DLD1 (cell line): ENCODE measurements around the gene CC2D2B.
"Not testable (repeated sequence)": the region's sequence is repeated elsewhere in the genome, so short reads cannot be mapped to it uniquely, and the experiment has no call there.

ENCODE experiments used
- in situ Hi-C: cut with HindIII; loops from 2 replicates; pipeline ENCODE4 v1.10.0; 2017; ENCODE audit warnings: low sequenced_read_pairs

CC2D2B gene, protein sequence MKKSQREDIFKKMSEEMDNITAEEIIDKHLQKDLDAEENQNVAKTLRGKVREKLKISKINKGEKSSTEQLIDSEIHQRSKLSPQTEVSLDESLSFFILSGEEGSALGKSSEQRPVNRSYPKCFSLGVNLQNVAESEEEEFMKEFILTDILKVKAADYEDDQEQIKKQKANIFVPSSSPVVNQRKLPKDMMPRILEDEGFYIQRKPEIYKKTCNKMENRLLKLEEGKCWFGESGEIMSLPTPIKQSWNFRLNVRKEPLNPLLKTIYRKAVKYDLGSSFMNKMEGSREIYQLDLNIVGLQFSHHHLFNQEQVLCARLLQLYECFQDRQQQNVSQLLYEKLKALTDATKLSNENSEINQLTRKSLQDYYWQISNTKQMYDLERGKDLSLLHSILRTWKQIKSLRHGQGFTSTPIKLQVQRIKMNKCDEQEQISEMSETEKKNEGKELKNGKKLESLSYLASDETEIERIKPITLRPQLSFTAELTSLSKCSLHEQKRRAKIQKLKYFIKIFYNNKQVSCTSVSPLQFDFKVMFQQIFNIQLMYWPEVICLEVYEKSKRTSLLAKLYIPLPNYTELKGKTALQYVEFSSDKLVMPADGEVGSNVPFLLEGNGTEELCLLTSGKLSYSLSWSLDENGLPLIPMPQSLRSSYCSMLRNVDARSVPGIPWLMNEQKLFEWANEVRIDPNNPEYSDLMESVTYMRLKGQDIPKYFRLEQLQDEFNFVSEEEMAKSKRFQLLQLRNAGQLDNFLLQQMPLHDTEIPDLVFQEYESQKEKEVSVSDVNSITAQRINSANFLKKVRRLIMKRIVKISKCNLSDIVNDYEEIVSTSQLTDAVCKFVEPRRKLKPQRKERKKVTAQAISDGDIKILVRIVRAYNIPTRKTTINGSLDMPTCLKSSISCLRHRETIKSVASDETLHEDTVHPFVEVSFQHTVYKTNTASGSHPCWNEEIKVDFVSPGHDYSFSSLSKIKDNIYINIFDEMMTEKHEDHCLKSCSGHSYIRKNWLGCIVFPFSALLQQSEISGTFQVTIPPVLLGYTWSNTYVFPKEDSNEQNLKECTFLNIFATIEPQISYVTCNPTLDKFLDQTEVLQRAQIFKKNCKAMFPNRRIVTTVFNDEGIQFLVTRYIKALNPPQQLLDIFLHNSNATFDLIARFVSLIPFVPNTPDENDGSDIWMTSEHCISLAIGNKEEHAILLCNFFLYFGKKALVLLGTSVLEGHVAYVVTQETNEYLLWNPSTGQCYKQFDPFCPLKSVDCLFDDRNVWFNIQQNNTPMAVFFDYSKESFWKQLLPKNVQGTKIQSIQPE (N-terminal part only)

GRCh38 chr10:95907456-95908253 is at the start of gene CC2D2B:
Gene CC2D2B (plus strand): TSS chr10:95907975. CDS start chr10:95911324, 3,349 bp downstream.
- in situ Hi-C loops: no loop called here

- in situ Hi-C loops: no loop called here
Measured at GRCh38 chr10:95860166-95860940, 47.4 kb upstream of the CC2D2B start.

GRCh38 chr10:95861386-95861785 is 46.4 kb upstream of the CC2D2B start:
- in situ Hi-C loops: no loop called here

DNA sequence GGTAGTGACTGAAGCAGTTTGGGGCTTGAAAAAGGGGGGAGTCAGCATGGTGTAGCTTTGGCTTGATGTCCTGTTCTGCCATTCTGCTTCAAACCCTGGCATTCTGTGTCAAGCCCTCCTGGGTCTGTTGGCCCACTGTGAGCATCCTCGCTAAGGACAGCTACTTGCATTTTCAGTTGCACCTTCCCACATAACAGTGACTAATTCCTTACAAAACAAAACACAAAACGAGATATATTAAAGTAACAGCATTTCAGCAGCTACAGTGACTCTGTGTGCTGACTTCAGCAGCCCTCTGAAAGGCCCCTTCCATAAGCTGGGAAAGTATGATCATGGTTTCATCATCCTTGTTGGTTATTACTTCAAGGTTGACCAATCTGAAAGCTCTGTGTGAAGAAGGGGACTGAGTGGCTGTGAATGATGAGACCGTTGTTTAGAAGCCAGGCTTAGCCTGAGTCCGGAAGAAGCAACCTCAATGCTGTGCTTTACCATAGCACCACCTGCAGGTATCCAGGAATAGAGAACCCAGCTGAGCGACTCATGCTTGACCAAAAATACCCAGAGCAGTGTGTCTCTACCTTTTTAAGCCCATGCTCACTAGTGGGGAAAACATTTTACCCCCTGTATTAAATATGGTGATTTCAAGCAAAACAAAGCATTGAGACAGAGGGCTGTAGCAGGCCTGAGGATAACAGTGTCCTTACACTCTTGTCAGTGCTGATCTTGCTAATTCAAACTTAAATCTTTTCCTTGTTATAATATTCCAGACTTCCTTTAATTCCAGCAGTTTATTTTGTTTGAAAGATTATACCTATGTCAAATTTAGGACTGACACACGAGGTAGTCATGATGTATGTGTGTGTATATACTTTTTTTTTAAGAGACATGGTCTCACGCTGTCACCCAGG is 42.6 kb upstream of the CC2D2B start:
- in situ Hi-C loops: no loop called here

GRCh38 chr10:95865814-95866466 is 41.8 kb upstream of the CC2D2B start:
- in situ Hi-C loops: no loop called here

GRCh38 chr10:95866467-95866842 is 41.3 kb upstream of the CC2D2B start:
- in situ Hi-C loops: no loop called here

DNA sequence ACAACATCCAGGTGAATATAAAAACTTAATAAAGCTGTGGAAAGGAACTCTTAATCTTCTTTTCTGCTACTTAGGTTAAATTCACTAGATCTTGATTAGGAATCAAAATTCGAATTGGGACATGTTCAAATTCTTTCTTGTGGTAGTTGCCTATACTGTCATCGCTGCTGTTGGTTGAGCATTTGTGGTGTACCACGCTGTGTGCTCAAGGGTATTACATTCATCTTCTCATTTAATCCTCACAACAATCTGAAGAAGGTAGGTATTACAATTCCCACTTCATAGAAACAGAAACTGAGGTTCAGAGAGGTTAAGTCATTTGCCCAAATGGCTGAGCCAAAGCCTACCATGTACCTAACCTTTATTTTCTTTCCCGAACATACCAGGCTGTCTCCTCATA is 39.9 kb upstream of the CC2D2B start:
- in situ Hi-C loops: no loop called here

DNA sequence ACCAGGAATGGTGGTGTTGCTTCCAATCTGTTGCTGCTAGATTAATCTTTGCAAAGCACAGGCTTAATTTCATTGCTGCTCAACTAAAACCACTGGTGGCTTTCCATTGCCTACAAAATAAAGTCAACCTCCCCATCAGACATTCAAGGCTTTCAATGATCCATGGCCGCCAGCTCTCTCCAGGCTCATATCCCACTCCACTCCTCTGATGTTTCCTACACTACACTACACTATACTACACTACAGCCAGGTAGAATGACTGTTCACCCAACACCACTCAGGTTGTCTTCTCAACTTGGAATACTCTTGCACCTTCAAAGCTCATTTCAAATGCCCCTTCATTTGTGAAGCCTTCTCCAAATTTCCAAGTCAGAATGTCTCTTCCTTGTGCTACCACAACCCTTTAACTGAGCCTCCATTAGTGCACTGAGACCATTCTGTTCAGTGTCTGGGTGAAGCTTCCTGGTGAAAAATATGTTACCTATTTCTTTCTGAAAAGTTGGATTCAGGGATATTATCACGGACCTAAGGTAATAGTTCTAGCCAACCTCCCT is 35.5 kb upstream of the CC2D2B start:
- in situ Hi-C loops: no loop called here

GRCh38 chr10:95873139-95873538 is 34.6 kb upstream of the CC2D2B start:
- in situ Hi-C loops: no loop called here

- in situ Hi-C loops: no loop called here
Measured at GRCh38 chr10:95873651-95874050, 34.1 kb upstream of the CC2D2B start.

DNA sequence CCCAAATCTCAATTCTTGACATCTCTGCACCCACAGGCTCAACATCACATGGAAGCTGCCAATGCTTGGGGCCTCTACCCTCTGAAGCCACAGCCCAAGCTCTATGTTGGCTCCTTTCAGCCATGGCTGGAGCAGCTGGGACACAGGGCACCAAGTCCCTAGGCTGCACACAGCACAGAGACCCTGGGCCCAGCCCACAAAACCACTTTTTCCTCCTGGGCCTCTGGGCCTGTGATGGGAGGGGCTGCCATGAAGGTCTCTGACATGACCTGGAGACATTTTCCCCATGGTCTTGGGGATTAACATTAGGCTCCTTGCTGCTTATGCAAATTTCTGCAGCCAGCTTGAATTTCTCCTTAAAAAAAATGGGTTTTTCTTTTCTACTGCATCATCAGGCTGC is 33.0 kb upstream of the CC2D2B start:
- in situ Hi-C loops: not testable (repeated sequence)

GRCh38 chr10:95876756-95877155 is 31.0 kb upstream of the CC2D2B start:
- in situ Hi-C loops: no loop called here

- in situ Hi-C loops: no loop called here
Measured at GRCh38 chr10:95877881-95878280, 29.9 kb upstream of the CC2D2B start.

DNA sequence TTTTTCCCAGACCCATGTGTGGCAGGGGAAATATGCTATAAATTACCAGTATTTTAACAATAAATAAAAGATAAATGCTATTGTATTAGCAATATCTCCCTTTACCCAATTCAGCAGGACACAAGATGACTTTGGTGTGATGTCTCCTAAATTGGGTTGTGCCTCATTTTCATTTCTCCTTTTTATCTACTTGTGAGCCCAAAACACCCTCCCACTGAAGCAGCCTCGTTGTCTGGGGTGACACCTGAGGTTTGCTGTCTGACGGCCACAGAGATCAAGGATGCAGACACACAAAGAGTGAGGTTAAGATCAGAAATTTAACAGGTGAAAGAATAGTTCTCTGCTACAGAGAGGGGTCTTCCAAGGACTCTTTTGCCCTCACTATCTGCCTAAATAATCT is 27.1 kb upstream of the CC2D2B start:
- in situ Hi-C loops: no loop called here

DNA sequence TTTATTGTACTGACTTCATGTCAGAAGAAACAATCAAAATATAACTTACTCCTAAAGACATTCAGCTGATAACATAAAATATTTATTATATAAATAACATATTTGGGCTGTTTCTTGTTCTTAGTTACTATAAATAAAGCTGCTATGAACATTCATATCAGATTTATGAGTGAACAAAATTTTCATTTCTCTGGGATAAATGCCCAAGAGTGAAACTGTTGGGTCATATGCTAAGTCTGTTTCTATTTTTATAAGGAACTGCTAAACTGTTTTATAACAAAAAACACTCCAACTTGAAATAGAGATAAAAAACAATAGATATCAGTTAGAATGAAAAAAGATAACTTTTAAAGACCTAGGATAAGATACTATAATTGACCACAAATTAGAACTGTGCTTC is 26.5 kb upstream of the CC2D2B start:
- in situ Hi-C loops: no loop called here

DNA sequence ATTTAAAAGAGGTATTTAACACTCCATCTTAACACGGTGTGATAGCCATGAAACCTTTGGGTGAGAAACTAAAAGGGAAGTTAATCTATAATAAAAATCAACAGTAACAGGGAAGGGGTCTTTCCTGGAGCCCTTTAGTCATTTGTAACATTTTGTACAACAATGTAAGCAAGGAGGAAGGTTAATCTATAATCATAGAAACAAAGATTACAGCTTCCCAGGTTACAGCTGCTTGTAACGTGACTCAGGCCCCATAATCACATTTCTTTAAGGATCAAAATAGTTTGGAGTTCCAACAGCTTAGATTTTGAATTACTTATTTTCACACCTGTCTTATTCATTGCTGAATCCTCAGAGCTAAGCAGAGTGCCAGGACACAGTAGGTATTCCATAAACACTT is 17.9 kb upstream of the CC2D2B start:
- in situ Hi-C loops: no loop called here

- in situ Hi-C loops: no loop called here
Measured at GRCh38 chr10:95896071-95896850, 11.5 kb upstream of the CC2D2B start.
